CD14-positive monocyte (primary cell): Measurements from ENCODE around the gene PODXL. TPM values are rescaled to one million over a fixed set of nuclear protein-coding genes. Genes with fewer than 3 reads are reported as not detected.

ENCODE experiments used
- DNase-seq, 3 donors: peaks; one replicate each; pipeline ENCODE4 v3.0.0-alpha.2; 2011 to 2022
- H2AFZ ChIP-seq: 2 replicates; pipeline ENCODE4 v1.6.0; 2012; ENCODE audit warnings: mild to moderate bottlenecking, low read depth, low read length, inconsistent platforms; ENCODE audit not compliant: insufficient read depth, poor library complexity, severe bottlenecking
- H3K27ac ChIP-seq, 2 donors: 1 replicate in 1 of 2; 2 replicates in 1 of 2; pipeline ENCODE4 v1.5.1; 2012 to 2013; ENCODE audit warnings: low read length in 2 of 2, control low read depth in 1 of 2, inconsistent platforms in 1 of 2, low read depth in 1 of 2, mild to moderate bottlenecking in 1 of 2
- H3K27me3 ChIP-seq, 2 donors: one replicate each; pipeline versions ENCODE4 v1.6.0 to v1.6.1; 2011 to 2013; ENCODE audit warnings: low read length in 2 of 2; ENCODE audit not compliant: control insufficient read depth in 2 of 2, insufficient read depth in 2 of 2
- H3K36me3 ChIP-seq, 2 donors: replicated peaks in 1 of 2; 1 replicate in 1 of 2; 2 replicates in 1 of 2; pipeline versions ENCODE4 v1.5.1 to v1.6.1; 2012 to 2013; ENCODE audit warnings: low read length in 2 of 2, control low read depth in 1 of 2, inconsistent platforms in 1 of 2, mild to moderate bottlenecking in 1 of 2; ENCODE audit not compliant: insufficient read depth in 2 of 2, control insufficient read depth in 1 of 2
- H3K4me1 ChIP-seq, 2 donors: 1 replicate in 1 of 2; 2 replicates in 1 of 2; pipeline versions ENCODE4 v1.5.1 to v1.6.1; 2012 to 2013; ENCODE audit warnings: low read length in 2 of 2, control low read depth in 1 of 2, inconsistent platforms in 1 of 2, mild to moderate bottlenecking in 1 of 2, moderate library complexity in 1 of 2; ENCODE audit not compliant: insufficient read depth in 2 of 2, control insufficient read depth in 1 of 2
- H3K4me2 ChIP-seq: replicated peaks from 2 replicates; pipeline ENCODE3; 2012; ENCODE audit warnings: low read length, moderate library complexity, mild to moderate bottlenecking; ENCODE audit not compliant: poor library complexity, severe bottlenecking; ENCODE audit errors: extremely low read depth
- H3K4me3 ChIP-seq, 3 experiments: fragments of 200-600 bp in 1 of 3; sonication (generic) in 1 of 3; replicated peaks in 1 of 3; 1 replicate in 2 of 3; 2 replicates in 1 of 3; pipeline ENCODE4 v1.5.1; 2011 to 2013; ENCODE audit warnings: low read length in 3 of 3, mild to moderate bottlenecking in 3 of 3, control low read depth in 2 of 3, low read depth in 2 of 3, inconsistent platforms in 1 of 3, moderate library complexity in 1 of 3
- H3K79me2 ChIP-seq: 2 replicates; pipeline ENCODE4 v1.6.0; 2012; ENCODE audit warnings: mild to moderate bottlenecking, control low read depth, inconsistent platforms, low read length, moderate library complexity; ENCODE audit not compliant: insufficient read depth
- H3K9ac ChIP-seq: 2 replicates; pipeline ENCODE4 v1.6.0; 2017; ENCODE audit warnings: low read length, mild to moderate bottlenecking; ENCODE audit not compliant: insufficient read depth, poor library complexity, severe bottlenecking
- H3K9me3 ChIP-seq, 2 donors: replicated peaks in 1 of 2; 1 replicate in 1 of 2; 2 replicates in 1 of 2; pipeline versions ENCODE4 v1.5.1 to v1.6.1; 2012 to 2013; ENCODE audit warnings: low read length in 2 of 2, control low read depth in 1 of 2; ENCODE audit not compliant: control insufficient read depth in 1 of 2, insufficient read depth in 1 of 2
- H4K20me1 ChIP-seq: 2 replicates; pipeline ENCODE4 v1.6.0; 2012; ENCODE audit warnings: mild to moderate bottlenecking, low read length, control low read depth, moderate library complexity; ENCODE audit not compliant: insufficient read depth
- H3K27ac Mint-ChIP-seq, 7 donors: one replicate each; pipeline ENCODE4 v1.8.0; 2020; ENCODE audit warnings: mild to moderate bottlenecking in 7 of 7, mixed read lengths in 7 of 7, moderate library complexity in 6 of 7, inconsistent platforms in 2 of 7
- H3K27me3 Mint-ChIP-seq, 3 donors: one replicate each; pipeline ENCODE4 v1.8.0; 2021 to 2022; ENCODE audit warnings: low read depth in 3 of 3, mild to moderate bottlenecking in 3 of 3, mixed read lengths in 3 of 3, moderate library complexity in 3 of 3, inconsistent platforms in 1 of 3
- H3K36me3 Mint-ChIP-seq, 2 donors: one replicate each; pipeline ENCODE4 v1.8.0; 2020; ENCODE audit warnings: mixed read lengths in 2 of 2, inconsistent platforms in 1 of 2, mild to moderate bottlenecking in 1 of 2
- H3K4me1 Mint-ChIP-seq: one replicate; pipeline ENCODE4 v1.8.0; 2020; ENCODE audit warnings: mild to moderate bottlenecking, mixed read lengths
- H3K4me3 Mint-ChIP-seq, 2 donors: one replicate each; pipeline ENCODE4 v1.8.0; 2020; ENCODE audit warnings: mild to moderate bottlenecking in 2 of 2, mixed read lengths in 2 of 2, moderate library complexity in 1 of 2
- H3K9me3 Mint-ChIP-seq, 7 donors: one replicate each; pipeline ENCODE4 v1.8.0; 2020 to 2022; ENCODE audit warnings: mixed read lengths in 7 of 7, mild to moderate bottlenecking in 6 of 7, moderate library complexity in 6 of 7, inconsistent platforms in 2 of 7
- CTCF ChIP-seq: fragments of 200-600 bp; IDR thresholded peaks from one replicate; pipeline ENCODE4 v1.8.0; 2022; ENCODE audit warnings: antibody characterized with exemption, mild to moderate bottlenecking
- WGBS: methylation state at CpG from one replicate; pipeline ENCODE4 v1.1.5; 2013; ENCODE audit warnings: missing lambda C conversion rate; ENCODE audit not compliant: insufficient coverage; 5-methylcytosine and 5-hydroxymethylcytosine counted together
- intact Hi-C, 2 donors: fragments of 100-400 bp; cut with micrococcal nuclease; formaldehyde crosslinking; loops; one replicate each; pipeline versions ENCODE4 v1.15.0 to v1.15.1; 2023
- polyA plus RNA-seq, 3 donors: library from polyadenylated mRNA; depleted of rRNA in 1 of 3; unstranded in 2 of 3; stranded (reverse) in 1 of 3; fragments of 300-500 nt in 2 of 3; fragments of >200 nt in 1 of 3; fragmentation: Illumina TruSeq in 2 of 3; gene quantifications; 1 replicate in 2 of 3; 2 replicates in 1 of 3; pipeline ENCODE4 v1.2.3, GENCODE V29; 2012 to 2021

PODXL gene
- polyA plus RNA-seq, 3 donors: 0.20 to 0.25 TPM; not detected in 1

- H3K9me3 Mint-ChIP-seq: peaks cover 0 to 2% (median 0%) of the 10 kb centered on the region in 7 donors
- 100% methylated on average over 5 of the region's 14 CpGs for WGBS
These were observed 52.1 kb downstream of the PODXL start for GRCh38 chr7:131504157-131504899.

GRCh38 chr7:131503639-131504038, 52.8 kb downstream of the PODXL start:
- intact Hi-C loops: loop anchor here in 1 of 2 donors (10.0 kb wide), 1 partner anchor 151 kb away; no protein-coding TSS in a partner anchor
- peaks cover 4 to 6% of the 10 kb centered on the region in 2 donors for H3K36me3 Mint-ChIP-seq
- 91% methylated on average over 3 of the region's 6 CpGs for WGBS

More at GRCh38 chr7:131504157-131504899, 52.1 kb downstream of the PODXL start:
- Histone ChIP-seq H3K79me2 (no peaks in the 10 kb centered on the region), H3K4me3 (no peak overlapping the region), H2AFZ (no peak overlapping the region), H3K27ac (no peak overlapping the region), H3K4me2 (no peak overlapping the region), H3K36me3 (no peaks in the 10 kb centered on the region), H3K9me3 (no peaks in the 10 kb centered on the region), H3K9ac (no peak overlapping the region), H3K27me3 (peaks cover 0 to 3% of the 10 kb centered on the region in 2 donors), H4K20me1 (no peaks in the 10 kb centered on the region), H3K4me1 (peaks cover 0 to 3% of the 10 kb centered on the region in 2 donors)
- no peak for TF ChIP-seq CTCF
- H3K4me3 Mint-ChIP-seq: no peak overlapping the region
- intact Hi-C loops: loop anchor here in 1 of 2 donors (10.0 kb wide), 1 partner anchor 150 kb away; no protein-coding TSS in a partner anchor
- peaks cover 3% of the 10 kb centered on the region for H3K4me1 Mint-ChIP-seq
- DNase-seq: no peak
- peaks cover 1 to 11% (median 6%) of the 10 kb centered on the region in 3 donors for H3K27me3 Mint-ChIP-seq
- peaks cover 0 to 4% of the 10 kb centered on the region in 2 donors for H3K36me3 Mint-ChIP-seq
- no peak overlapping the region for H3K27ac Mint-ChIP-seq

More at GRCh38 chr7:131503639-131504038, 52.8 kb downstream of the PODXL start:
- peaks cover 0 to 8% (median 3%) of the 10 kb centered on the region in 3 donors for H3K27me3 Mint-ChIP-seq
- H3K9me3 Mint-ChIP-seq: peaks cover 0 to 2% (median 0%) of the 10 kb centered on the region in 7 donors
- Histone ChIP-seq H3K4me2 (no peak overlapping the region), H3K9ac (no peak overlapping the region), H3K79me2 (no peaks in the 10 kb centered on the region), H3K36me3 (peaks cover 0 to 4% of the 10 kb centered on the region in 2 donors), H3K27me3 (peaks cover 0 to 3% of the 10 kb centered on the region in 2 donors), H2AFZ (no peak overlapping the region), H4K20me1 (no peaks in the 10 kb centered on the region), H3K4me3 (no peak overlapping the region), H3K4me1 (peaks cover 0 to 3% of the 10 kb centered on the region in 2 donors), H3K9me3 (no peaks in the 10 kb centered on the region), H3K27ac (no peak overlapping the region)
- no peak for TF ChIP-seq CTCF
- DNase-seq: no peak
- no peak overlapping the region for H3K27ac Mint-ChIP-seq
- H3K4me3 Mint-ChIP-seq: no peak overlapping the region
- peaks cover 3% of the 10 kb centered on the region for H3K4me1 Mint-ChIP-seq
